Ovary (tissue), 9 donors: Measurements from ENCODE around the gene NAALAD2. TPM values are rescaled to one million over a fixed set of nuclear protein-coding genes. Genes with fewer than 3 reads are reported as not detected.

Source experiments
- DNase-seq, 5 donors: peaks; one replicate each; pipeline ENCODE4 v3.0.0-alpha.2; 2019 to 2020
- H3K27ac ChIP-seq, 2 donors: fragments of 200-600 bp; one replicate each; pipeline versions ENCODE4 v1.5.1 to v1.8.0; 2019 to 2022
- H3K27me3 ChIP-seq: fragments of 200-600 bp; one replicate; pipeline ENCODE4 v1.8.0; 2022
- H3K36me3 ChIP-seq: fragments of 200-600 bp; sonication (generic); one replicate; pipeline ENCODE4 v1.5.1; 2019
- H3K4me1 ChIP-seq: one replicate; pipeline ENCODE4 v1.8.1; 2013; ENCODE audit warnings: mild to moderate bottlenecking, moderate library complexity; ENCODE audit not compliant: insufficient read depth
- H3K4me3 ChIP-seq: fragments of 200-600 bp; sonication (generic); one replicate; pipeline ENCODE4 v1.5.1; 2017
- H3K9me3 ChIP-seq, 2 donors: fragments of 200-600 bp in 1 of 2; sonication (generic) in 1 of 2; one replicate each; pipeline versions ENCODE4 v1.5.1 to v1.8.1; 2013 to 2019; ENCODE audit warnings: mild to moderate bottlenecking in 1 of 2, moderate library complexity in 1 of 2
- CTCF ChIP-seq, 3 donors: fragments of 450-650 bp in 2 of 3; fragments of 200-600 bp in 1 of 3; IDR thresholded peaks; one replicate each; pipeline versions ENCODE4 v1.5.1 to v1.8.0; 2016 to 2022; ENCODE audit warnings: antibody characterized with exemption in 3 of 3, mild to moderate bottlenecking in 1 of 3
- EP300 ChIP-seq: sonication (generic); formaldehyde crosslinking; IDR thresholded peaks from one replicate; pipeline ENCODE4 v1.6.1; 2017; ENCODE audit warnings: antibody characterized with exemption
- POLR2A ChIP-seq: fragments of 450-650 bp; IDR thresholded peaks from one replicate; pipeline ENCODE4 v1.6.1; 2017; ENCODE audit warnings: antibody characterized with exemption, mild to moderate bottlenecking, moderate library complexity
- WGBS, 3 donors: extraction: QIAGEN DNeasy Blood & Tissue Kit in 1 of 3; methylation state at CpG; one replicate each; pipeline versions ENCODE4 v1.1.5 to v1.1.7; 2013 to 2017; 5-methylcytosine and 5-hydroxymethylcytosine counted together
- intact Hi-C, 4 donors: fragments of 100-400 bp; cut with DNase I; formaldehyde crosslinking; loops; one replicate each; pipeline versions ENCODE4 v1.11.0 to v1.15.1; 2022 to 2023
- polyA plus RNA-seq, 2 donors: library from polyadenylated mRNA; stranded (reverse); fragments of 200-250 nt in 1 of 2; fragments of 350-450 nt in 1 of 2; fragmentation: Illumina TruSeq in 1 of 2; extraction: RNeasy Lipid Tissue Mini Kit (QIAGEN cat#74804) in 1 of 2; gene quantifications; one replicate each; pipeline ENCODE4 v1.2.3, GENCODE V29; 2013 to 2014
- total RNA-seq, 7 donors: library from RNA; depleted of rRNA in 2 of 7; stranded (reverse); fragments of >200 nt in 2 of 7; fragmentation: NEBNext Ultra II Directional in 3 of 7; extraction: Animal tissue kit (Norgen Biotek cat#: 25700) in 3 of 7; gene quantifications; one replicate each; pipeline versions ENCODE4 v1.1.0 to v1.2.4, GENCODE V29; 2016 to 2023
- donor health status: DM: no; HTN: no; CAD: no; lungs with moderate emphysema.
- donor health status: DM: no; HTN: no; CAD: no.
- donor health status: Bipolar disorder and iron deficiency.
- donor health status: DM: yes; HTN: yes; CAD: no.
- donor health status: DM: no; HTN: no; CAD: no.
- donor health status: DM: yes; HTN: yes; CAD: no.

Gene NAALAD2
- total and polyA plus RNA-seq, 9 donors = 3.2 to 17.5 (median 4.6) TPM

GRCh38 chr11:90218606-90219005, 84.1 kb downstream of the NAALAD2 start:
- intact Hi-C loops = no loop called here
- Histone ChIP-seq H3K9me3 (no peaks in the 10 kb centered on the region), H3K27ac (no peak overlapping the region), H3K36me3 (no peaks in the 10 kb centered on the region), H3K4me3 (no peak overlapping the region), H3K4me1 (peaks cover 5% of the 10 kb centered on the region), H3K27me3 (no peaks in the 10 kb centered on the region)
- WGBS, 3 donors = 87 to 94% (median 88%) methylated on average over 2 of the region's 2 CpGs
- no peak for DNase-seq
- TF ChIP-seq POLR2A = no peak
- no peak for TF ChIP-seq CTCF (IDR thresholded peaks at IDR 0.05)
- TF ChIP-seq EP300 = no peak

GRCh38 chr11:90219438-90219837, 85.0 kb downstream of the NAALAD2 start:
- Histone ChIP-seq H3K9me3 (no peaks in the 10 kb centered on the region), H3K27me3 (no peaks in the 10 kb centered on the region), H3K36me3 (no peaks in the 10 kb centered on the region), H3K27ac (no peak overlapping the region), H3K4me3 (no peak overlapping the region), H3K4me1 (peaks cover 5% of the 10 kb centered on the region)
- intact Hi-C loops = no loop called here
- DNase-seq = no peak
- TF ChIP-seq CTCF (IDR thresholded peaks at IDR 0.05) (no peak), EP300 (no peak), POLR2A (no peak)
- WGBS, 3 donors = 96 to 98% (median 97%) methylated on average over 6 of the region's 6 CpGs

GRCh38 chr11:90220391-90220790, 85.9 kb downstream of the NAALAD2 start:
- H3K9me3 ChIP-seq = no peaks in the 10 kb centered on the region
- intact Hi-C loops = no loop called here
- H3K27ac ChIP-seq = no peak overlapping the region
- no peak overlapping the region for H3K4me3 ChIP-seq
- H3K36me3 ChIP-seq = no peaks in the 10 kb centered on the region
- DNase-seq = no peak
- no peaks in the 10 kb centered on the region for H3K27me3 ChIP-seq
- 59 to 76% (median 69%) methylated on average over 1 of the region's 1 CpG for WGBS, 3 donors
- peaks cover 5% of the 10 kb centered on the region for H3K4me1 ChIP-seq
- TF ChIP-seq EP300 (no peak), CTCF (IDR thresholded peaks at IDR 0.05) (no peak), POLR2A (no peak)

- peak overlapping the region; percentile 81 to 98 for H3K27ac ChIP-seq
- H3K4me3 ChIP-seq = peak overlapping the region; percentile 86
- no peaks in the 10 kb centered on the region for H3K27me3 ChIP-seq
- H3K9me3 ChIP-seq = no peaks in the 10 kb centered on the region
- no peaks in the 10 kb centered on the region for H3K36me3 ChIP-seq
- no peak for TF ChIP-seq EP300
- no peak for TF ChIP-seq CTCF (IDR thresholded peaks at IDR 0.05)
- TF ChIP-seq POLR2A = no peak
- no peak for DNase-seq
- H3K4me1 ChIP-seq = peaks cover 5% of the 10 kb centered on the region
- 3 to 6% (median 4%) methylated on average over 16 of the region's 16 CpGs for WGBS, 3 donors
- intact Hi-C loops = no loop called here
Observed at GRCh38 chr11:90221803-90222458, 87.5 kb downstream of the NAALAD2 start.
